ENCODE data around the gene FLT3. TPM values are rescaled to one million over a fixed set of nuclear protein-coding genes. Genes with fewer than 3 reads are reported as not detected.

Gene FLT3
- total RNA-seq, 2 donors from 2014 or later = not detected

Other genes with a start within 250 kb of the FLT3 start
- gene PDX1, start 180.6 kb downstream of the FLT3 start, total RNA-seq = not detected
- not detected for gene CDX2, start 131.3 kb downstream of the FLT3 start, total RNA-seq
- not detected for gene URAD, start 111.9 kb downstream of the FLT3 start, total RNA-seq
- gene PAN3, start 38.0 kb upstream of the FLT3 start, total RNA-seq = 10 to 100 TPM; 19.4 to 35.4 TPM